ENCODE data around the gene GAB1. TPM values are rescaled to one million over a fixed set of nuclear protein-coding genes. Genes with fewer than 3 reads are reported as not detected.

Gene GAB1
- total and polyA plus RNA-seq, 2 of the 8 experiments (the other 6 are each of a cell fraction or from before 2014, with no cell fraction given) = 6.8 to 21.3 TPM

GRCh38 chr4:143374771-143375170, 38.1 kb downstream of the GAB1 start:
- Histone ChIP-seq H3K4ac (replicated peaks; ENCODE audit: insufficient read length, low read depth, low read length) (no peak overlapping the region), H3K27me3 (replicated peaks in 1 of 4; ENCODE audit: control insufficient read depth in 3 of 4, extremely low read depth in 1 of 4, insufficient read depth in 3 of 4, low read length in 3 of 4) (no peaks in the 10 kb centered on the region), H4K5ac (ENCODE audit: insufficient read length, low read depth, low read length) (no peak overlapping the region), H4K91ac (replicated peaks; ENCODE audit: insufficient read length, low read length) (no peak overlapping the region), H3K36me3 (ENCODE audit: control insufficient read depth in 2 of 4, insufficient read depth in 4 of 4, low read length in 3 of 4) (no peaks in the 10 kb centered on the region), H2BK5ac (ENCODE audit: low read depth, low read length) (no peak overlapping the region), H3K79me2 (ENCODE audit: control insufficient read depth in 1 of 2, insufficient read depth in 2 of 2, low read length in 2 of 2) (peaks cover 0 to 35% of the 10 kb centered on the region in 2 experiments; a peak in 2 of 4 replicates), H3K4me3 (ENCODE audit: extremely low read depth in 1 of 4, insufficient read depth in 2 of 4, low read depth in 3 of 4, low read length in 4 of 4) (no peak overlapping the region), H4K20me1 (replicated peaks in 1 of 2; ENCODE audit: control insufficient read depth in 1 of 2, insufficient read depth in 2 of 2, low read length in 2 of 2) (no peaks in the 10 kb centered on the region), H2AK5ac (ENCODE audit: low read depth, low read length) (no peak overlapping the region), H3K14ac (ENCODE audit: insufficient read length) (no peak overlapping the region), H2BK120ac (replicated peaks; ENCODE audit: low read depth, low read length) (no peak overlapping the region), H3K4me2 (ENCODE audit: insufficient read depth in 1 of 2, low read depth in 2 of 2, low read length in 2 of 2) (no peak overlapping the region), H3K9ac (replicated peaks in 1 of 4; ENCODE audit: extremely low read depth in 1 of 4, low read depth in 3 of 4, low read length in 3 of 4) (no peak overlapping the region), H3K9me3 (ENCODE audit: insufficient read depth in 2 of 2, low read depth in 1 of 2, low read length in 1 of 2) (no peaks in the 10 kb centered on the region), H2AFZ (ENCODE audit: low read length) (no peak overlapping the region), H3K18ac (ENCODE audit: extremely low read depth, low read length) (no peak overlapping the region), H3K23me2 (ENCODE audit: low read depth, low read length) (no peaks in the 10 kb centered on the region), H3K79me1 (ENCODE audit: low read depth, low read length) (no peaks in the 10 kb centered on the region), H4K8ac (ENCODE audit: extremely low read depth, insufficient read depth, low read length) (no peak overlapping the region), H2BK15ac (ENCODE audit: low read length) (no peak overlapping the region), H3K27ac (ENCODE audit: low read depth, low read length) (no peak overlapping the region), H3K23ac (ENCODE audit: insufficient read length) (no peak overlapping the region), H3K56ac (replicated peaks; ENCODE audit: insufficient read length, low read depth, low read length) (no peak overlapping the region), H3K4me1 (replicated peaks in 1 of 4; ENCODE audit: control insufficient read depth in 3 of 4, insufficient read depth in 4 of 4, low read length in 3 of 4) (peaks cover 0 to 4% (median 0%) of the 10 kb centered on the region in 4 experiments; a peak in 2 of 7 replicates), H2BK20ac (ENCODE audit: low read length) (no peak overlapping the region), H2BK12ac (ENCODE audit: low read depth, low read length) (no peak overlapping the region)
- DNase-seq (ENCODE audit: low read depth in 1 of 2, low spot score in 2 of 2) (no peak), FAIRE-seq (no peak)
- 87% methylated on average over 6 of the region's 6 CpGs; no CpG with 5 or more reads in 1 of the 2 experiments for WGBS, 2 experiments (ENCODE audit: extremely low coverage in 1 of 2, insufficient coverage in 1 of 2, insufficient read length in 1 of 2, insufficient replicate concordance in 2 of 2, low coverage in 1 of 2, low lambda C conversion rate in 2 of 2, missing lambda C conversion rate in 1 of 2)
- ChIA-PET POLR2A (ENCODE audit: partially characterized antibody) (no interaction called here), CTCF (ENCODE audit: partially characterized antibody) (interaction anchor here (0.6 to 3.5 kb wide), 19 partner anchors 8 to 1721 kb away, joined by 3 to 21 read pairs (median 3); partner anchors contain the start of gene GAB1)
- TF ChIP-seq USF2 (IDR thresholded peaks at IDR 0.05; ENCODE audit: low read length) (no peak), ZNF274 (IDR thresholded peaks at IDR 0.05; ENCODE audit: borderline replicate concordance, extremely low read depth, low read length) (no peak), MAX (IDR thresholded peaks at IDR 0.05) (no peak), RBBP5 (IDR thresholded peaks at IDR 0.05; ENCODE audit: borderline replicate concordance, low read depth, low read length) (no peak), SIN3A (conservative IDR thresholded peaks at IDR 0.05 in 1 of 2, IDR thresholded peaks at IDR 0.05 in 1 of 2; ENCODE audit: low read depth in 1 of 2, low read length in 2 of 2) (no peak), JUN (IDR thresholded peaks at IDR 0.05; ENCODE audit: low read depth, low read length) (no peak), SIX5 (IDR thresholded peaks at IDR 0.05; ENCODE audit: low read depth, low read length) (no peak), GTF2F1 (IDR thresholded peaks at IDR 0.05; ENCODE audit: borderline replicate concordance, low read depth, low read length) (no peak), CREB1 (IDR thresholded peaks at IDR 0.05) (no peak), BCL11A (IDR thresholded peaks at IDR 0.05; ENCODE audit: low read depth in 2 of 2, low read length in 2 of 2) (no peak), E2F6 (IDR thresholded peaks at IDR 0.05) (no peak), PHF8 (conservative IDR thresholded peaks at IDR 0.05; ENCODE audit: low read depth, low read length) (no peak), SP2 (IDR thresholded peaks at IDR 0.05; ENCODE audit: low read length) (no peak)
